ENCODE measurements around the gene TFCP2L1. TPM values are rescaled to one million over a fixed set of nuclear protein-coding genes. Genes with fewer than 3 reads are reported as not detected.
"Not testable (repeated sequence)": the region's sequence is repeated elsewhere in the genome, so short reads cannot be mapped to it uniquely, and the experiment has no call there.

The TFCP2L1 gene
- total RNA-seq, 2 experiments from 2014 or later, result 0.17 to 0.30 TPM

DNA sequence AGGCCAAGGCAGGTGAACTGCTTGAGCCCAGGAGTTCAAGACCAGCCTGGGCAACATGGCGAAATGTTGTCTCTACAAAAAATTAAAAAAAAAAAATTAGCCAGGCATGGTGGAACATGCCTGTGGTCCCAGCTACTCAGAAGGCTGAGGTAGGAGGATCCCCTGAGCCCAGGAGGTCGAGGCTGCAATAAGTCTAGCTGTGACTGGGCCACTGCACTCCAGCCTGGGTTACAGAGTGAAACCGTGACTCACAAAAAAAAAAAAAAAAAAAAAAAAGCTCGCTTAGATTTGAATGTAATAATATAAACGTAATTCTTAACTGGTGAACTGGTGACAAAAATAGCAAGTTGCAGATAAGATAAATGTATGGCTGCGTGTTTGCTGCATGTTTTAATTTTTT lies 56.5 kb downstream of the TFCP2L1 start:
- no peaks in the 10 kb centered on the region for H3K36me3 ChIP-seq (ENCODE audit: insufficient read depth, low read length)
- no peaks in the 10 kb centered on the region for H3K4me1 ChIP-seq (ENCODE audit: insufficient read depth, low read length)
- Mint-ChIP-seq H3K9me3 (peaks cover under 1% of the 10 kb centered on the region), H3K27me3 (no peaks in the 10 kb centered on the region), H3K36me3 (ENCODE audit: low read depth) (no peaks in the 10 kb centered on the region), H3K4me1 (ENCODE audit: low read depth) (no peaks in the 10 kb centered on the region), H3K4me3 (no peak overlapping the region), H3K27ac (no peak overlapping the region)
- CTCF ChIA-PET, result no interaction called here
- POLR2A ChIA-PET, result no interaction called here
- H3K9me3 ChIP-seq (ENCODE audit: control insufficient read depth in 1 of 2, insufficient read depth in 1 of 2, low read length in 2 of 2), result peaks cover 0 to 23% of the 10 kb centered on the region in 2 experiments
- no peaks in the 10 kb centered on the region for H3K27me3 ChIP-seq (ENCODE audit: control insufficient read depth in 1 of 2, insufficient read depth in 2 of 2, low read length in 2 of 2)
- no peak overlapping the region for H3K27ac ChIP-seq (ENCODE audit: low read depth in 1 of 2, low read length in 2 of 2)
- intact Hi-C loops (cut with DNase I, micrococcal nuclease), result no loop called here
- ATAC-seq (ENCODE audit: poor library complexity) (no peak), DNase-seq (no peak)
- TF ChIP-seq, protein P1, sequence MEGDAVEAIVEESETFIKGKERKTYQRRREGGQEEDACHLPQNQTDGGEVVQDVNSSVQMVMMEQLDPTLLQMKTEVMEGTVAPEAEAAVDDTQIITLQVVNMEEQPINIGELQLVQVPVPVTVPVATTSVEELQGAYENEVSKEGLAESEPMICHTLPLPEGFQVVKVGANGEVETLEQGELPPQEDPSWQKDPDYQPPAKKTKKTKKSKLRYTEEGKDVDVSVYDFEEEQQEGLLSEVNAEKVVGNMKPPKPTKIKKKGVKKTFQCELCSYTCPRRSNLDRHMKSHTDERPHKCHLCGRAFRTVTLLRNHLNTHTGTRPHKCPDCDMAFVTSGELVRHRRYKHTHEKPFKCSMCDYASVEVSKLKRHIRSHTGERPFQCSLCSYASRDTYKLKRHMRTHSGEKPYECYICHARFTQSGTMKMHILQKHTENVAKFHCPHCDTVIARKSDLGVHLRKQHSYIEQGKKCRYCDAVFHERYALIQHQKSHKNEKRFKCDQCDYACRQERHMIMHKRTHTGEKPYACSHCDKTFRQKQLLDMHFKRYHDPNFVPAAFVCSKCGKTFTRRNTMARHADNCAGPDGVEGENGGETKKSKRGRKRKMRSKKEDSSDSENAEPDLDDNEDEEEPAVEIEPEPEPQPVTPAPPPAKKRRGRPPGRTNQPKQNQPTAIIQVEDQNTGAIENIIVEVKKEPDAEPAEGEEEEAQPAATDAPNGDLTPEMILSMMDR (IDR thresholded peaks at IDR 0.05), result no peak
- no peak overlapping the region for H3K4me3 ChIP-seq (ENCODE audit: low read length)

DNA sequence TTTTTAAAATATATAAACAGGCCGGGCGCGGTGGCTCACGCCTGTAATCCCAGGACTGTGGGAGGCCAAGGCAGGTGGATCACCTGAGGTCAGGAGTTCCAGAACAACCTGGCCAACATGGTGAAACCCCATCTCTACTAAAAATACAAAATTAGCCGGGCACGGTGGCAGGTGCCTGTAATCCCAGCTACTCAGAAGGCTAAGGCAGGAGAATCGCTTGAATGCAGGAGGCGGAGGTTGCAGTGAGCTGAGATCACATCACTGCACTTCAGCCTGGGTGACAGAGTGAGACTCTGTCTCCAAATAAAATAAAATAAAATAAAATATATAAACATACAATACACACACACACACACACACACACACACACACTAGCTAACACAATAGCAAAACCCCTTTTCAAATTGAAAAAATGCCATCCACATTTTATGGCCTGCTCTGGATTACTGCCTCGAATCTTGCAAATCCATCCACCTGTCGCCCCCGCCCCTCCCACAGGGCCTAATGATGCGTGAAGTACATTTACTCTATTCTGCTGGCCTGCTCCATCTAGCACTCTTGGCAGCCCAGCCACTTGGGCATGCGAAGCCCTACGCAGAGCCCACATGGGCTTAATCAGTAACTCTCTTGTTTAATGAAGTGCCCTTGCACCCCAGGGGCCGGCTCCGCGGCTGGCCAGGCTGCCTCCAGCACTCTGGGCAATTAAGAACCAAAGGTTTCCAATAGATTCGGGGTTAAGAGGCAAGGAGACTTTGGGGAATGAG lies 57.4 kb downstream of the TFCP2L1 start:
- H3K4me1 ChIP-seq (ENCODE audit: insufficient read depth, low read length); H3K4me3 Mint-ChIP-seq; intact Hi-C loops (cut with DNase I, micrococcal nuclease); H3K36me3 ChIP-seq (ENCODE audit: insufficient read depth, low read length); CTCF ChIA-PET; H3K27ac Mint-ChIP-seq; H3K4me3 ChIP-seq (ENCODE audit: low read length); H3K4me1 Mint-ChIP-seq (ENCODE audit: low read depth); H3K36me3 Mint-ChIP-seq (ENCODE audit: low read depth); H3K9me3 Mint-ChIP-seq; ATAC-seq (ENCODE audit: poor library complexity); DNase-seq; H3K27me3 Mint-ChIP-seq; H3K27me3 ChIP-seq (ENCODE audit: control insufficient read depth in 1 of 2, insufficient read depth in 2 of 2, low read length in 2 of 2); H3K27ac ChIP-seq (ENCODE audit: low read depth in 1 of 2, low read length in 2 of 2); POLR2A ChIA-PET: not testable (repeated sequence)
- H3K9me3 ChIP-seq (ENCODE audit: control insufficient read depth in 1 of 2, insufficient read depth in 1 of 2, low read length in 2 of 2), result peaks cover 0 to 23% of the 10 kb centered on the region in 2 experiments

DNA sequence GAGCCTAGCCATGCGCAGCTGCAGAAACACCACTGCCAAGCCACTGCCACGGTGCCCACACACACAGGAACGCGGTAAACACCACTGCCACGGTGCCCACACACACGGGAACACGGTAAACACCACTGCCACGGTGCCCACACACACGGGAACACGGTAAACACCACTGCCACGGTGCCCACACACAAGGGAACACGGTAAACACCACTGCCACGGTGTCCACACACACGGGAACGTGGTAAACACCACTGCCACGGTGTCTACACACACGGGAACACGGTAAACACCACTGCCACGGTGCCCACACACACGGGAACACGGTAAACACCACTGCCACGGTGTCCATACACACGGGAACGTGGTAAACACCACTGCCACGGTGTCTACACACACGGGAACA lies 59.3 kb downstream of the TFCP2L1 start:
- DNase-seq; H3K4me3 Mint-ChIP-seq; intact Hi-C loops (cut with DNase I, micrococcal nuclease); ATAC-seq (ENCODE audit: poor library complexity); H3K4me1 ChIP-seq (ENCODE audit: insufficient read depth, low read length); H3K4me3 ChIP-seq (ENCODE audit: low read length); H3K36me3 Mint-ChIP-seq (ENCODE audit: low read depth); H3K9me3 Mint-ChIP-seq; H3K27ac Mint-ChIP-seq; CTCF ChIA-PET; POLR2A ChIA-PET; H3K27ac ChIP-seq (ENCODE audit: low read depth in 1 of 2, low read length in 2 of 2); H3K27me3 ChIP-seq (ENCODE audit: control insufficient read depth in 1 of 2, insufficient read depth in 2 of 2, low read length in 2 of 2); H3K27me3 Mint-ChIP-seq; H3K36me3 ChIP-seq (ENCODE audit: insufficient read depth, low read length); H3K4me1 Mint-ChIP-seq (ENCODE audit: low read depth): not testable (repeated sequence)
- peaks cover 0 to 17% of the 10 kb centered on the region in 2 experiments for H3K9me3 ChIP-seq (ENCODE audit: control insufficient read depth in 1 of 2, insufficient read depth in 1 of 2, low read length in 2 of 2)

DNA sequence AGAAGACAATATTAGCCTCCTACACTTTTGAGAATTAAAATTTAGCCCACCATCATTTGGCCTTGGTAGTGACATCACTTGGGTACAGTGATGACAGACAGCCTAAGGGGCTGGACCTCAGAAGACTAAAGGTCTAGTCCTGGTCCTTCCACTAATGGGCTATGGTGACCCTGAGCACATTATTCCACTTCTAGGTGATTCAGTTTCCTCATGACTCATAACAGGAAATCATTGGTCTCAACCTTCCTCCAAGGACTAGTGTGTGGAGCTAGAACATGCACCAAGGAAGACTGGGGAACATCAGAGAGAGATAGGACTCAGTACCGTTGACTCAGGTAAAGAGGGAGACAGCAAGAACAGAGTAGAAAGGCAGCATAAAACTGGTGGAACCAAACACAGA lies 64.0 kb downstream of the TFCP2L1 start:
- Mint-ChIP-seq H3K4me3 (no peak overlapping the region), H3K4me1 (ENCODE audit: low read depth) (no peaks in the 10 kb centered on the region), H3K36me3 (ENCODE audit: low read depth) (no peaks in the 10 kb centered on the region), H3K27ac (no peak overlapping the region), H3K9me3 (peaks cover 2% of the 10 kb centered on the region), H3K27me3 (no peaks in the 10 kb centered on the region)
- no peak for ATAC-seq (ENCODE audit: poor library complexity)
- TF ChIP-seq, protein P1 (IDR thresholded peaks at IDR 0.05), result no peak
- Histone ChIP-seq H3K9me3 (ENCODE audit: control insufficient read depth in 1 of 2, insufficient read depth in 1 of 2, low read length in 2 of 2) (peaks cover 0 to 21% of the 10 kb centered on the region in 2 experiments), H3K27ac (ENCODE audit: low read depth in 1 of 2, low read length in 2 of 2) (no peak overlapping the region), H3K27me3 (ENCODE audit: control insufficient read depth in 1 of 2, insufficient read depth in 2 of 2, low read length in 2 of 2) (peaks cover 0 to 3% of the 10 kb centered on the region in 2 experiments), H3K4me3 (ENCODE audit: low read length) (no peak overlapping the region), H3K4me1 (ENCODE audit: insufficient read depth, low read length) (no peaks in the 10 kb centered on the region), H3K36me3 (ENCODE audit: insufficient read depth, low read length) (no peaks in the 10 kb centered on the region)
- ChIA-PET POLR2A (no interaction called here), CTCF (no interaction called here)
- DNase-seq, result no peak
- intact Hi-C loops (cut with DNase I, micrococcal nuclease), result no loop called here
